GM21723 (cell line): ENCODE measurements around the gene SPINK7.

Source experiments
- ATAC-seq: cut with Tn5 transposase; IDR thresholded peaks from one replicate; pipeline ENCODE4 v1.9.1; 2021; ENCODE audit warnings: mild to moderate bottlenecking, moderate library complexity; ENCODE audit not compliant: unreplicated experiment

The SPINK7 gene

DNA sequence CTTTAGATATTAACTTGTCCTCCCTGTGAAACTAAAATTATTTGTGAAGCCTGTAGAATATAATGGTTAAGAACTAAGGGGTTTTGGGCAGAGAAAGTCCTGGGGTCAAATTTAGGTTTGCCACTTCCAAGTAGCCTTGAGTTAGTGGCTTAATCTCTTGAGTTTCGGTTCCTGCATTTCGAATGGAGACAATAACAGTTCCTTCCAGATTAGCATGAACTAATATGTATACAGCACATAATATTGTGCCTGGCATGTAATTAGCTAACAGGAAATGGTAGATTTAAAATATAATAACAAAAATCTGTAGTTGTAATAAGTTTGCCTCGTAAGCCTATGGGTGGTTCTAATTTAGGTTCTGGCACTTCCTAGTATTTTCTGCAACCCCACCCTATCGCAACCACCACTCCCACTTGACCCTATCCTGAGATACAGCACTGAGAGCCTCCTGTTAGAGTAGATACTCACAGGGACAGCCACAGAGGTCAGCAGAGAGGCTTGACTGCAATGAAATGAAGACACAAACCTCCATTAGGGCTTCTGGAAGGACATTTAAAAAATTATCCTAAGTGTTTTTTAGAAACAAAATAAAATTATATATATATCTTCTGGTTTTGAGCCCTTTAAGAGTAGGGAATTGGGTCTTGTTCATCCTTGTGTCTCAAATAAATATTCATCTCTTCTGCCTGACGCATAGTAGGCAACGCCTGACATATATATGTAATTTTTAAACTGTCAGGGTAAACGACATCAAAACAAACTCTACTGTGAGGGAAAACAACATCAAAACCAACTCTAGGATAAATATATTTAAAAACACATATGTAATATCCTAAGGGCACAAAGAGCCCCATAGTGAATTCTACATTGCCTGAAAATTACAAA lies 31.6 kb downstream of the SPINK7 start:
- ATAC-seq = no peak

DNA sequence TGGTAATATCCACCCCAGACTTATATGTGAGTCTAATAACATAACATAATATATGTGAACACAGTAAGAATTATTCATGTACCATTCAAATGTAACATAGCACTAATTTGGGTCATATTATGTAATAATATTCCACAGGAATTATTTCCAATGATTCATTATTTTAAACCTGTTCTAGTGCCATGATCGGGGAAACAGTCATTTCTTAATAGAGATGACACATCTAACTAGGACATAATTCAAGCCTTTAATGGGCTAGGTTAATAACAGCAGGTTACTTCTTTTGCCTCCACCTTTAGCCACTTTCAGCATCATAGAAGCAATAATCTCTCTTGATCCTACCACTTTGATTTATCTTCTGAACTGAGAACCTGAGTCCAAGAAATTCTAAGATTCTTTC lies 35.5 kb downstream of the SPINK7 start:
- no peak for ATAC-seq

DNA sequence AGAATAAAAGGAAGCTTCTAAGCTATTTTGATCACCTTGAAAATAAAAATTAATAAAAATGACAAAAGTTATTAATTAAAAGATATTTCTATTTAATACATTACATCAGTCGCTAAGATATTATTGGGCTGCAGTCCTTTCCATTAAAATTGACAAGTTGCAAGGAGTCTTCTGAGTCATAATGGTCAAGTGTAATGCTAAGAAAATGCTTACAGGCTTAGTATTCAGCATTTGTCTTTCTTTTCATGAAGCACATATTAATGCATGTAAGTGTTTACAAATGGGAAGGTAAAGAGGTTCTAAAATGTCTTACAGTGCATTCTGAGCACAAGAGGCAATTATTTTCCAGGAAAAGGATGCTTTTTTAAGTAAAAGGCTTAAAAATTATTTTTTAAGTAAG lies 40.5 kb downstream of the SPINK7 start:
- no peak for ATAC-seq

DNA sequence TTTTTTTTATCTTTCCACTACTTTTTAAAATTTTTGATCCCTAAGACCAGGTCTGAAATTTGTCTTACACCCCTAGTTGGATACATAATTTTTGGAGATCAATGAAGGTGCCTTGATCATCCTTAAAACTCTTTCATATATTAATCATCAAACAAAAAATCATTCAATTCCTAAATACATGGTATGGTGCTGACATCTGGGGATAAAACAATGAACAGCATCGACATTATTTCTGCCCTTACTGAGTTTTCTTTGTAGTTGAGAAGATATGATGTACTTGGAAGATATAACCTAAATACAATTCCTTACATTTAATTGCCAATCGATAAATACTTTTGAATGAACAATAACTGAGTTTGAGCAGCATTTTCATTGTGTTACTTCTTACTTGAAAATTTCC lies 41.4 kb downstream of the SPINK7 start:
- no peak for ATAC-seq

DNA sequence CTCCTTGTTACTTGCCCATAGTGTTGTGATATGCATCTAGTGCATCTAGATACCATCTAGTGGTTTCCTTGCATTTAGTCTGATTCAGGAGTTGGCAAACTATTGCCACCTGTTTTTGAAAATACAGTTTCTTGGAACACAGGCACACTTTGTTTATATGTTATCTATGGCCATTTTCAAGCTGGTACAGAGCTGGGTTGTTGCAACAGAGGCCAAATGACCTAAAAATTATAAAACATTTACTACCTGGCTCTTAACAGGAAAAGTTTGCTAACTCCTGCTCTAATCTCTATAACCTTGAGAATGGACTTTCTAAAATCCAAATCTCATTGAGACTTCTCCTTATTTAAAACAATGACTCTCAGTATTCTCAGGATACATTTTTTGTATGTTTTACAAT lies 52.1 kb downstream of the SPINK7 start:
- no peak for ATAC-seq
